Retinal pigment epithelial cell (primary cell): ENCODE results near the gene IQGAP1.
"Not testable (repeated sequence)": the region's sequence is repeated elsewhere in the genome, so short reads cannot be mapped to it uniquely, and the experiment has no call there.

Source experiments
- DNase-seq: peaks from one replicate; pipeline ENCODE4 v3.0.0-alpha.2; 2010; ENCODE audit warnings: low read depth
- H3K4me3 ChIP-seq: 2 replicates; pipeline ENCODE4 v1.5.1; 2011; ENCODE audit warnings: mild to moderate bottlenecking, low read length, control low read depth, moderate library complexity
- CTCF ChIP-seq: conservative IDR thresholded peaks from 2 replicates; pipeline ENCODE4 v1.5.1; 2011; ENCODE audit warnings: low read depth, low read length, control low read depth, inconsistent platforms

The IQGAP1 gene

DNA sequence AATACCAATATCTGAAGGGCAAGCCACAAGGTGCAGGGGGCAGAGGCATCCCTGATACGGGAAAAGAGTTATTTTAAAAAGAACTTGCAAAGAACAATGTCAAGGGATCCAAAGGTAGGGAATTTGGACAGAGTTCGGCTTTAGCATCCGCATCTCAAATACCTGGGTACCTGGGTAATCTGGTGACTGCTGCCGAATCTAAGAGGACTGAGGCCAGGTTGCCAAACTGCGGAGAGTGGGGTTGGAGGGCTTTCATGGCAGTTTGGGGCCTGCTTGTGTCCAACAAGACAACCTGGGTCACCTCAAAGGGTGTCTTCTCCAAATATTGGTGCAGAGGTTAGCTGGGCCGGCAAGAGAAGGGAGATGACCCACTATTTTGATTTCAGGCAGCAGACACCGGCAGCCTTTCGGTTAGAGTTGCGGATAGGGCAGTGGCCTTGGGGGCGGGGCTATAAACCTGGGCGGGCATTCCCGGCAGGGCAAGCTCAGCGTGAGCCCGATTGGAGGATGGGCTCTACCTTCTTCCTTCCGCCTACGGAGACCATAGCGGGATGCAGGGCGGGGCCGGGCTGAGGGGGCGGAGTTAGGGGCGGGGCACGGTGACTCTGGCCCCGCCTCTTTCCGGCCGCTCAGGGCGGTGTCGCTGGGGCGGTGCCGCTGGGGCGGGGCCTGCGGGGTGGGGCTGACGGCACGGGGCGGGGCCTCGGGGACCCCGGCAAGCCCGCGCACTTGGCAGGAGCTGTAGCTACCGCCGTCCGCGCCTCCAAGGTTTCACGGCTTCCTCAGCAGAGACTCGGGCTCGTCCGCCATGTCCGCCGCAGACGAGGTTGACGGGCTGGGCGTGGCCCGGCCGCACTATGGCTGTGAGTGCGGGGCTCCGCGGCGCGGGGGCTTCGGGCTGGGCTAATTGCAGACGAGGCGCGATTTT lies at the start of gene IQGAP1:
TSS of gene IQGAP1 (plus strand) at position 709 of the 928 bp plus-strand sequence. CDS start at position 809, 100 bp downstream.
- TF ChIP-seq CTCF: no peak
- peak; percentile 77 for DNase-seq
- H3K4me3 ChIP-seq: peak within 1 kb of the TSS; percentile 78

DNA sequence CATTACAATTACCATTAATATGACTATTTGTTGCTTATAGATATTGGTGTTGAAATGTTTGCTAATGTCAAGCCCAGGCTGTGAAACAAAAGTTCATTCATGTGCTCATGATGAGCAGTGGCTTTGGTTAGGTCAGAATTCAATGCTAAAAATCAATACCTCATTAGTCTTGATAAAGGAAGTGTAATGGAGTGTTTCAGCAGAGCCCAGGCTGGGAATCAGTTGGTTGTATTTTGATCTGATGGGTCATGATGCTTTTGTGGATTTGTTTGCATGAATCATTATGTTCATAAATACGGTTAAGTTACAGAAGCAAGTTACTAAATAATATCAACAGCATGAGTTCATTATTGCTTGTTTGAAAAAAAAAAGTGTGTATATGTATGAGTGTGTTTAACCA lies 49.5 kb upstream of the IQGAP1 start:
- DNase-seq: no peak
- no peak for TF ChIP-seq CTCF
- H3K4me3 ChIP-seq: no peak overlapping the region

DNA sequence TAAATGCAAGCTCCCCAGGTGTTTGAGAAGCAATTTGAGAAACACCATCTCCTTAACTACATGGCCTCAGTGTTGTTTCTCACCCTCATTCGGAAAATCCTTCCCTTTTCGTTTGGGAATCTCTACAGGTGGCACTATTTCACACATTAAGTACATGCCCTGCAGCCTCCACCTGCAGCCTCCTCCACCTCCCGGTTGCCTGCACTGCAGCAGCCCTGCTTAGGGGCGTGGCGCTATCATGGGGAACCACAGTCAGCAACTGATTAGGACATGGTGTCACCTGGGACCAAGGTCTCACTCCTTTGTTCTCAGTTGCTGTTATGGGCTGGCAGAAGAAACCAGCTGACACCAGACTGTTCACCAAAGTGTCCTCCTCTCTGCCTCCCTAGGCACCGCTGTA lies 47.7 kb upstream of the IQGAP1 start:
- no peak for DNase-seq
- H3K4me3 ChIP-seq: no peak overlapping the region
- no peak for TF ChIP-seq CTCF

- TF ChIP-seq CTCF: no peak
- DNase-seq: no peak
- no peak overlapping the region for H3K4me3 ChIP-seq
Observed at GRCh38 chr15:90343302-90343790, 44.7 kb upstream of the IQGAP1 start.

DNA sequence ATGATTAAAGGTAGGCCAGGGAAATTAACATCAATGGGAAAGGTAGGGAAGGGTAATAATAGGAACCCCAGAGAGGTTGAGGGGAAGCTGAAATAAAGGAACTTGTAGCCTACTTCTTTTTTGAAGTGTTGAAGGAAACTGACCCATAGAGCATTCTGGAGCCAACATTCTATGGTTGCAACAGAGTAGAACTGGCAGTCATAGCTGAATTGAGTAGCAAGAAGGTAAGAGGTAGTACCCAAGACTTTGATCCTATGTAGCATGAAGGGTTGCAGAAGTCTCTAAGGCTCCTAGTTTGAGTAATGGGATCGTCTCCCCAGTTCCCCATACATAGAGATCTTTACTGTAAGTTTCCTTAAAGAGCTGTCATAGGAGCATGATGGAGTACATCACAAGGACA lies 43.4 kb upstream of the IQGAP1 start:
- no peak for TF ChIP-seq CTCF
- H3K4me3 ChIP-seq: no peak overlapping the region
- DNase-seq: no peak

DNA sequence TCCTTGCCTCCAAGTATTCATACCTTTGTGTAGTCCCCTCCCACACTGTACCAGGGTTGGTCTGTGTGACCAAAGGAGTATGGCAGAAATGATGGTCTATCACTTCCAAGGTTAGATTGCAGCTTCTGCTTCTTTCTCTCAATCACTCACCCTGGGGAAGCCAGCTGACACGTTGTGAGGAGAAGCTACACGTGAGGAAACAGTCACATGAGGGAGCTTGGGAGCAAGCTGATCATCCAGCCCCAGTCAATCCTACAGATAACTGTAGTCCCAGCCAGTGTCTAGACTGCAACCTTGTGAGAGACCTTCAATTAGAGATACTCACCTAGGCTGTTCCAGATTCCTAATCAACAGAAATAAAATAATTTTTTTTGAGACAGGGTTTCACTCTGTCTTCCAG lies 42.2 kb upstream of the IQGAP1 start:
- H3K4me3 ChIP-seq: no peak overlapping the region
- no peak for DNase-seq
- TF ChIP-seq CTCF: no peak

- DNase-seq, H3K4me3 ChIP-seq: not testable (repeated sequence)
Observed at GRCh38 chr15:90347431-90348065, 40.5 kb upstream of the IQGAP1 start.
